ENCODE data around the gene NCK2. TPM values are rescaled to one million over a fixed set of nuclear protein-coding genes. Genes with fewer than 3 reads are reported as not detected.

Gene NCK2
- total RNA-seq, 1 experiment from 2014 or later = 21.6 TPM

- no TSS peak for BruUV-seq (replicated peaks)
- no peak for DNase-seq (ENCODE audit: low spot score)
- Histone ChIP-seq H3K9me3 (ENCODE audit: low read depth, low read length, poor library complexity, severe bottlenecking) (no peaks in the 10 kb centered on the region), H3K27me3 (replicated peaks; ENCODE audit: insufficient read depth, low read depth, low read length, poor library complexity) (no peaks in the 10 kb centered on the region), H3K36me3 (ENCODE audit: insufficient read depth, low read length, poor library complexity, severe bottlenecking) (no peaks in the 10 kb centered on the region), H3K4me3 (ENCODE audit: low read depth, low read length, poor library complexity, severe bottlenecking) (no peak overlapping the region), H3K4me1 (ENCODE audit: insufficient read depth, low read length, poor library complexity, severe bottlenecking) (no peaks in the 10 kb centered on the region), H3K27ac (ENCODE audit: low read depth, low read length, poor library complexity, severe bottlenecking) (no peak overlapping the region)
- TF ChIP-seq CTCF (conservative IDR thresholded peaks at IDR 0.05; ENCODE audit: low read depth, low read length) (no peak), EZH2 (IDR thresholded peaks at IDR 0.05; ENCODE audit: borderline replicate concordance, low read depth, low read length, poor library complexity, severe bottlenecking) (no peak)
- CTCF ChIA-PET = no interaction called here
- intact Hi-C loops (cut with micrococcal nuclease; ENCODE audit: unreplicated experiment) = no loop called here
- POLR2A ChIA-PET (ENCODE audit: low non-redundant PET) = no interaction called here
Observed at GRCh38 chr2:105889046-105889445, 144.3 kb downstream of the NCK2 start.

DNA sequence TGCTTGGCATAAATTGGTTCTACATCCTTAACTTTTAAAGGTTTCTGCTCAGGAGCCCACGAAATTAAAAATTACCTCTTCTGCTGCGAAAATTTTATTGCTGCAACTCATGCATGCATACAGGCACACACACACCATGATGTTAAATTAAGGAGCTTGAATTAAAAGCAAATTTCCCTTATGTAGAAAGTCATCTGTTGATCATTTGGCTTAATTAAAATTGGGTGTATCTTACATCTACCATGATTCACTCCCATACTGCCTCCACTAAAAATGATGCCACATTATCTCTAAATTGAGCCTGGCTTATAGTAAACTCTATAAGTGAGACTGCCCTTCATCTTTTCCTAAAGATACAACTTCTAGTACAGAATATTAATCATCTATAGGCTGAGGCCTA is 145.4 kb downstream of the NCK2 start:
- no peak overlapping the region for H3K27ac ChIP-seq (ENCODE audit: low read depth, low read length, poor library complexity, severe bottlenecking)
- ChIA-PET POLR2A (ENCODE audit: low non-redundant PET) (no interaction called here), CTCF (no interaction called here)
- TF ChIP-seq EZH2 (IDR thresholded peaks at IDR 0.05; ENCODE audit: borderline replicate concordance, low read depth, low read length, poor library complexity, severe bottlenecking) (no peak), CTCF (conservative IDR thresholded peaks at IDR 0.05; ENCODE audit: low read depth, low read length) (no peak)
- BruUV-seq (replicated peaks) = no TSS peak
- intact Hi-C loops (cut with micrococcal nuclease; ENCODE audit: unreplicated experiment) = no loop called here
- no peak for DNase-seq (ENCODE audit: low spot score)
- no peaks in the 10 kb centered on the region for H3K27me3 ChIP-seq (replicated peaks; ENCODE audit: insufficient read depth, low read depth, low read length, poor library complexity)
- no peaks in the 10 kb centered on the region for H3K36me3 ChIP-seq (ENCODE audit: insufficient read depth, low read length, poor library complexity, severe bottlenecking)
- no peaks in the 10 kb centered on the region for H3K4me1 ChIP-seq (ENCODE audit: insufficient read depth, low read length, poor library complexity, severe bottlenecking)
- no peaks in the 10 kb centered on the region for H3K9me3 ChIP-seq (ENCODE audit: low read depth, low read length, poor library complexity, severe bottlenecking)
- no peak overlapping the region for H3K4me3 ChIP-seq (ENCODE audit: low read depth, low read length, poor library complexity, severe bottlenecking)

GRCh38 chr2:105890856-105891255 is 146.1 kb downstream of the NCK2 start:
- DNase-seq (ENCODE audit: low spot score) = no peak
- TF ChIP-seq CTCF (conservative IDR thresholded peaks at IDR 0.05; ENCODE audit: low read depth, low read length) = no peak
- H3K4me3 ChIP-seq (ENCODE audit: low read depth, low read length, poor library complexity, severe bottlenecking) = no peak overlapping the region
- intact Hi-C loops (cut with micrococcal nuclease; ENCODE audit: unreplicated experiment) = no loop called here
- ChIA-PET POLR2A (ENCODE audit: low non-redundant PET) (no interaction called here), CTCF (interaction anchor here (0.8 kb wide), 1 partner anchor 253 kb away, joined by 3 read pairs; no protein-coding TSS in a partner anchor)
- H3K4me1 ChIP-seq (ENCODE audit: insufficient read depth, low read length, poor library complexity, severe bottlenecking) = no peaks in the 10 kb centered on the region
- H3K27me3 ChIP-seq (replicated peaks; ENCODE audit: insufficient read depth, low read depth, low read length, poor library complexity) = no peaks in the 10 kb centered on the region
- no peak overlapping the region for H3K27ac ChIP-seq (ENCODE audit: low read depth, low read length, poor library complexity, severe bottlenecking)
- no peaks in the 10 kb centered on the region for H3K9me3 ChIP-seq (ENCODE audit: low read depth, low read length, poor library complexity, severe bottlenecking)
- no TSS peak for BruUV-seq (replicated peaks)
- H3K36me3 ChIP-seq (ENCODE audit: insufficient read depth, low read length, poor library complexity, severe bottlenecking) = no peaks in the 10 kb centered on the region

Data from A673 (cell line).